ENCODE measurements around the gene NTM. TPM values are rescaled to one million over a fixed set of nuclear protein-coding genes. Genes with fewer than 3 reads are reported as not detected.

NTM gene
- total RNA-seq, 1 donor from 2014 or later = 82.7 TPM

DNA sequence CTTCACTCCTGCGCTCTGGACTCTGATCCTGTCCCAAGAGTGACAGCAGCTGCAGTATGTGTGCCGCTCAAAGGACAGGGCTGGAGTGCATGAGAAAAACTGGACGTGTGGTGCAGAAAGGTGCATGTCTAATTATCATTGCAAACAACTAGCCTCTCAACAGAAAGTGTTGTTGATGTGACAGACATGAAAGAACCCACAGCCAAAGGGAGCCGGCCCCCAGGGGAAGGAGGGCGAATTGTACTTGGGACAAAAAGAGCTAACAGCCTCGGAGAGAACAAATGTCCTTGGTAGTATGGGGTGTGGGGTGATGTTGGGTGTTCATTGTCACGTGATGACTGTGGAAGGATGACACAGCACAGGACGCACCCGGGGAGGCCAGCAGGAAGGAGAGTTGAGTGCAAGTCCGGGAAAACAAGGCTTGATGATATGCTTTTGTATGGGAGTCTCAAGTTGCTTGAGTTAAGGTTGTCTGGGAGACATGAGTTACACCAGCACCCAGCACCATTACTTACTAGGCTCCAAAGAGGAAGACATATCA is 325.5 kb downstream of the NTM start:
- TF ChIP-seq, protein P1, sequence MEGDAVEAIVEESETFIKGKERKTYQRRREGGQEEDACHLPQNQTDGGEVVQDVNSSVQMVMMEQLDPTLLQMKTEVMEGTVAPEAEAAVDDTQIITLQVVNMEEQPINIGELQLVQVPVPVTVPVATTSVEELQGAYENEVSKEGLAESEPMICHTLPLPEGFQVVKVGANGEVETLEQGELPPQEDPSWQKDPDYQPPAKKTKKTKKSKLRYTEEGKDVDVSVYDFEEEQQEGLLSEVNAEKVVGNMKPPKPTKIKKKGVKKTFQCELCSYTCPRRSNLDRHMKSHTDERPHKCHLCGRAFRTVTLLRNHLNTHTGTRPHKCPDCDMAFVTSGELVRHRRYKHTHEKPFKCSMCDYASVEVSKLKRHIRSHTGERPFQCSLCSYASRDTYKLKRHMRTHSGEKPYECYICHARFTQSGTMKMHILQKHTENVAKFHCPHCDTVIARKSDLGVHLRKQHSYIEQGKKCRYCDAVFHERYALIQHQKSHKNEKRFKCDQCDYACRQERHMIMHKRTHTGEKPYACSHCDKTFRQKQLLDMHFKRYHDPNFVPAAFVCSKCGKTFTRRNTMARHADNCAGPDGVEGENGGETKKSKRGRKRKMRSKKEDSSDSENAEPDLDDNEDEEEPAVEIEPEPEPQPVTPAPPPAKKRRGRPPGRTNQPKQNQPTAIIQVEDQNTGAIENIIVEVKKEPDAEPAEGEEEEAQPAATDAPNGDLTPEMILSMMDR (IDR thresholded peaks at IDR 0.05) = no peak
- Mint-ChIP-seq H3K27ac (ENCODE audit: unreplicated experiment) (no peak overlapping the region), H3K4me3 (ENCODE audit: unreplicated experiment) (no peak overlapping the region), H3K36me3 (ENCODE audit: unreplicated experiment) (no peaks in the 10 kb centered on the region), H3K9me3 (ENCODE audit: unreplicated experiment) (no peaks in the 10 kb centered on the region), H3K4me1 (ENCODE audit: unreplicated experiment) (peaks cover 9% of the 10 kb centered on the region), H3K27me3 (ENCODE audit: unreplicated experiment) (peaks cover 21% of the 10 kb centered on the region)
- no peak for DNase-seq (ENCODE audit: extremely low spot score, unreplicated experiment)

DNA sequence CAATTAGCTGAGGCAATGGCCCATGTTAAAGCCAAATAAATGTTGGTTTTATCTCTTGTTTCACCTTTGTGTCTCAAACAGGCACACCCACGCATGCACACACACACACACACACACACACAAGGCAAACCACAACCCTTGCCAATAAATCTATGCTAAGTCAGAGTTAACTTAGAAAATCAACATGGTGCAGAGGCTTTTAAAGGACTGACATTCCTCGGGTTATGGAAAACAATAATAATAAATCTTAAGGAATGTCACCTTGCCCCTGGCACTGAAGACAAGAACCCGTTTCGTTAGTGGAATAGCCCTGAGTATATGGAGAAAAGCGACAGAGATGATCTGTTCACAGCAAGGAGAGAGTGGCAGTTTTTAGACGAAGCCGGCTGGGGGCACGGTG is 326.3 kb downstream of the NTM start:
- H3K27ac Mint-ChIP-seq (ENCODE audit: unreplicated experiment) = no peak overlapping the region
- no peak overlapping the region for H3K4me3 Mint-ChIP-seq (ENCODE audit: unreplicated experiment)
- H3K27me3 Mint-ChIP-seq (ENCODE audit: unreplicated experiment) = peaks cover 21% of the 10 kb centered on the region

DNA sequence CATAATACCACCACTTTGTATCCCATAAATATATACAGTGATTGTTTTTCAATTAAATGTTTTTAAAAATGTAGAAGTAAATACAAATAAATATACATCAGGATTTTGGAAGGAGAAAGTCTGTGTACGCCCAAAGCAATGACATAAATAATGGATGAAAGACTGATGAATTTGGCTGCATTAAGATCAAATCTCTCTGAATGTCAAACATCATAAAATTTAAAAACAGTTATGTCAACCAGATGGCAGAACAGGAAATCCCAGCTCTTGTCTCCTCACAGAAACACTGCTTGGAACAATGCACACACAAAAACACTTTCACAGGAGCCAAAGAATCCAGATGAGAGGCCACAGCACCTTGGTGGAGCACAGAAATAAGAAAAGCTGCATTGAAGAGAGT is 332.9 kb downstream of the NTM start:
- no peak overlapping the region for H3K4me3 Mint-ChIP-seq (ENCODE audit: unreplicated experiment)
- H3K4me1 Mint-ChIP-seq (ENCODE audit: unreplicated experiment) = no peaks in the 10 kb centered on the region
- TF ChIP-seq, protein P1 (IDR thresholded peaks at IDR 0.05) = no peak
- peaks cover 3% of the 10 kb centered on the region for H3K36me3 Mint-ChIP-seq (ENCODE audit: unreplicated experiment)
- H3K27ac Mint-ChIP-seq (ENCODE audit: unreplicated experiment) = no peak overlapping the region
- peaks cover 19% of the 10 kb centered on the region for H3K9me3 Mint-ChIP-seq (ENCODE audit: unreplicated experiment)
- peaks cover 38% of the 10 kb centered on the region for H3K27me3 Mint-ChIP-seq (ENCODE audit: unreplicated experiment)
- no peak for DNase-seq (ENCODE audit: extremely low spot score, unreplicated experiment)

More for the DNA sequence above, 326.3 kb downstream of the NTM start:
- TF ChIP-seq, protein P1 (IDR thresholded peaks at IDR 0.05) = no peak
- Mint-ChIP-seq H3K36me3 (ENCODE audit: unreplicated experiment) (no peaks in the 10 kb centered on the region), H3K9me3 (ENCODE audit: unreplicated experiment) (no peaks in the 10 kb centered on the region), H3K4me1 (ENCODE audit: unreplicated experiment) (peaks cover 9% of the 10 kb centered on the region)
- DNase-seq (ENCODE audit: extremely low spot score, unreplicated experiment) = no peak

DNA sequence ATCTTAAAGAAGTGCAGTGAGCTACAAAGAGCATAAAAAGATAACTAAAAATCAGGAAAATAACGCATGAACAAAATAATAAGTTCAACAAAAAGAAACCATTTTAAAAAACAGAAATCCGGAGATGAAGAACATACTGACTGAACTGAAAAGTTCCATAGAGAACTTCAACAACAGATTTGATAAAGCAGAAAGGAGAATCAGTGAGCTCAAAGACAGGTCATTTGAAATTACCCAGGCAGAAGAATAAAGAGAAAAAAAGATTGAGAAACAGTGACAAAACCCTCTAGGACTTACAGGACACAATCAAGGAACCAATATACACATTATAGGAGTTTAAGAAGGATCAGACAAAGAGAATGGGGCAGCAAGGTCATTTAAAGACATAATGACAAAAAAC is 334.3 kb downstream of the NTM start:
- Mint-ChIP-seq H3K4me1 (ENCODE audit: unreplicated experiment) (no peaks in the 10 kb centered on the region), H3K36me3 (ENCODE audit: unreplicated experiment) (peaks cover 3% of the 10 kb centered on the region), H3K4me3 (ENCODE audit: unreplicated experiment) (no peak overlapping the region), H3K27me3 (ENCODE audit: unreplicated experiment) (peaks cover 46% of the 10 kb centered on the region), H3K27ac (ENCODE audit: unreplicated experiment) (no peak overlapping the region), H3K9me3 (ENCODE audit: unreplicated experiment) (peaks cover 19% of the 10 kb centered on the region)
- TF ChIP-seq, protein P1 (IDR thresholded peaks at IDR 0.05) = no peak
- DNase-seq (ENCODE audit: extremely low spot score, unreplicated experiment) = no peak

DNA sequence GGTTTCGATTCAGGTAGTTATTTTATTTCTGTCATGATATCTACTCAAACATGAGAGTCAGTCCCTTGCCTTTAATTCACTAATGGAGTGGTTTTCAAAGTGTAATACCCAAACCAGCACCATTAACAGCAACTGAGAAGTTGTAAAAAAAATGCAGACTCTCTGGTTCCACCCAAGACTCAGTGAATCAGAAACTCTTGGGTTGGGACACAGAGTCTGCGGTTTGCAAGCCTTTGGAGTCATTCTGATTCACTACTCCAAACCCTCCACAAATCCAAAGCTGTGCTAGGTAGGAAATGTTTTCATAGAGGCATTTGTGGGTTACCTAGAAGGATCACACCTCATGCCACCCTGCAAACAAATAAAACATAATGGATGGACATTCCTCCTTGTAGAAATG is 340.1 kb downstream of the NTM start:
- Mint-ChIP-seq H3K4me3 (ENCODE audit: unreplicated experiment) (no peak overlapping the region), H3K27ac (ENCODE audit: unreplicated experiment) (no peak overlapping the region), H3K27me3 (ENCODE audit: unreplicated experiment) (peaks cover 36% of the 10 kb centered on the region), H3K9me3 (ENCODE audit: unreplicated experiment) (peaks cover 8% of the 10 kb centered on the region), H3K4me1 (ENCODE audit: unreplicated experiment) (no peaks in the 10 kb centered on the region), H3K36me3 (ENCODE audit: unreplicated experiment) (no peaks in the 10 kb centered on the region)
- TF ChIP-seq, protein P1 (IDR thresholded peaks at IDR 0.05) = no peak
- DNase-seq (ENCODE audit: extremely low spot score, unreplicated experiment) = no peak

Data from osteocyte (in vitro differentiated cells).